Epithelial cell of esophagus (primary cell): ENCODE measurements around the gene USP17L20.
"Not testable (repeated sequence)": the region's sequence is repeated elsewhere in the genome, so short reads cannot be mapped to it uniquely, and the experiment has no call there.

Experiments used
- DNase-seq: peaks from one replicate; pipeline ENCODE4 v3.0.0; 2010; ENCODE audit warnings: low read depth
- H3K4me3 ChIP-seq: 2 replicates; pipeline ENCODE4 v1.5.1; 2011; ENCODE audit warnings: mild to moderate bottlenecking, low read length, control low read depth

The USP17L20 gene, protein sequence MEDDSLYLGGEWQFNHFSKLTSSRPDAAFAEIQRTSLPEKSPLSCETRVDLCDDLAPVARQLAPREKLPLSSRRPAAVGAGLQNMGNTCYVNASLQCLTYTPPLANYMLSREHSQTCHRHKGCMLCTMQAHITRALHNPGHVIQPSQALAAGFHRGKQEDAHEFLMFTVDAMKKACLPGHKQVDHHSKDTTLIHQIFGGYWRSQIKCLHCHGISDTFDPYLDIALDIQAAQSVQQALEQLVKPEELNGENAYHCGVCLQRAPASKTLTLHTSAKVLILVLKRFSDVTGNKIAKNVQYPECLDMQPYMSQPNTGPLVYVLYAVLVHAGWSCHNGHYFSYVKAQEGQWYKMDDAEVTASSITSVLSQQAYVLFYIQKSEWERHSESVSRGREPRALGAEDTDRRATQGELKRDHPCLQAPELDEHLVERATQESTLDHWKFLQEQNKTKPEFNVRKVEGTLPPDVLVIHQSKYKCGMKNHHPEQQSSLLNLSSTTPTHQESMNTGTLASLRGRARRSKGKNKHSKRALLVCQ

GRCh38 chr4:9257824-9258223 is at the start of gene USP17L20:
TSS of gene USP17L20 (plus strand) at chr4:9258124. CDS start at chr4:9258124, 0 bp downstream.
- DNase-seq, H3K4me3 ChIP-seq: not testable (repeated sequence)

DNA sequence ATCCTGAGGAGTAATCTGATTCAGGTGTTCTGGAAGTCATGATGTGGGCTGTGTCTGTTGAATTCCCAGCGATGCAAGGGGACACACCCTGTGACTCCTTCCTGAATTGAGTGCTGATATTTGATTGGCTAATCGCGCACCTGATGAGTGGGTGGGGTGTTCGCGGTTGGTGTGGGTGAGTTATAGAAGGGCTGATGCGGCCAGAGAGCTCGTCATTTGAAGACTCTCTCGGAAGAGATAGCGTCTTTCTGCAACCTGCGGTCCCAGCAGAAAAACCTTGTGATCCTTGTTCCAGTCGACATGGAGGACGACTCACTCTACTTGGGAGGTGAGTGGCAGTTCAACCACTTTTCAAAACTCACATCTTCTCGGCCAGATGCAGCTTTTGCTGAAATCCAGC is 47.6 kb upstream of the USP17L20 start, which contains the start of gene USP17L10:
USP17L10 (plus strand) TSS at position 301 of the 400 bp plus-strand sequence; CDS start at position 301, 0 bp downstream.
- not testable (repeated sequence) for DNase-seq, H3K4me3 ChIP-seq

DNA sequence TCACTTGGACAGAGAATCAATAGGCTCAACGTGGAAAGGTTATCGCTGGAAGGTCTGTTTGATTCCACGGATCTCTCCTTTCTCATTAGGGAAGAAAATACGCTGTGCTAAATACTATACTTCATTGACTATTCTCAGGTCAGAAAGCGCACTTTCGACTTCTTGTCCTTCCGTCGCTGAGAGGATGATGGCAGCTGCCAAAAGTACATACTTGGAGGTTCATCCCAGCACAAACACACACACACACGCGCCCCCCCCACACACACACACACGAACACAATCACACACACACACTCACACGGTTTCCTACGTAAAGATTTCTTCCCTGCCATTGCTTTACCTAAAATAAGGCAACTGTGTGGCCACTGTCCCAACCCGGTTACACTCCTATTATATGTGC is 43.2 kb upstream of the USP17L20 start:
- H3K4me3 ChIP-seq, DNase-seq: not testable (repeated sequence)

DNA sequence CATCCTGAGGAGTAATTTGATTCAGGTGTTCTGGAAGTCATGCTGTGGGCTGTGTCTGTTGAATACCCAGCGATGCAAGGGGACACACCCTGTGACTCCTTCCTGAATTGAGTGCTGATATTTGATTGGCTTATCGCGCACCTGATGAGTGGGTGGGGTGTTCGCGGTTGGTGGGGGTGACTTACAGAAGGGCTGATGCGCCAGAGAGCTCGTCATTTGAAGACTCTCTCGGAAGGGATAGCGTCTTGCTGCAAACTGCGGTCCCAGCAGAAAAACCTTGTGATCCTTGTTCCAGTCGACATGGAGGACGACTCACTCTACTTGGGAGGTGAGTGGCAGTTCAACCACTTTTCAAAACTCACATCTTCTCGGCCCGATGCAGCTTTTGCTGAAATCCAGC is 42.8 kb upstream of the USP17L20 start, which contains the start of gene USP17L11:
USP17L11 (plus strand) TSS at position 301 of the 400 bp plus-strand sequence; CDS start at position 301, 0 bp downstream.
- H3K4me3 ChIP-seq, DNase-seq: not testable (repeated sequence)

DNA sequence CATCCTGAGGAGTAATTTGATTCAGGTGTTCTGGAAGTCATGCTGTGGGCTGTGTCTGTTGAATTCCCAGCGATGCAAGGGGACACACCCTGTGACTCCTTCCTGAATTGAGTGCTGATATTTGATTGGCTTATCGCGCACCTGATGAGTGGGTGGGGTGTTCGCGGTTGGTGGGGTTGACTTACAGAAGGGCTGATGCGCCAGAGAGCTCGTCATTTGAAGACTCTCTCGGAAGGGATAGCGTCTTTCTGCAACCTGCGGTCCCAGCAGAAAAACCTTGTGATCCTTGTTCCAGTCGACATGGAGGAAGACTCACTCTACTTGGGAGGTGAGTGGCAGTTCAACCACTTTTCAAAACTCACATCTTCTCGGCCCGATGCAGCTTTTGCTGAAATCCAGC is 38.1 kb upstream of the USP17L20 start, which contains the start of gene USP17L12:
USP17L12 (plus strand) TSS at position 301 of the 400 bp plus-strand sequence; CDS start at position 301, 0 bp downstream.
- DNase-seq, H3K4me3 ChIP-seq: not testable (repeated sequence)

- H3K4me3 ChIP-seq, DNase-seq: not testable (repeated sequence)
Measured at GRCh38 chr4:9224596-9224995, 33.3 kb upstream of the USP17L20 start, which contains the start of gene USP17L13. TSS of gene USP17L13 (plus strand) at chr4:9224896. CDS start at chr4:9224896, 0 bp downstream.

- DNase-seq, H3K4me3 ChIP-seq: not testable (repeated sequence)
Measured at GRCh38 chr4:9230249-9230648, 27.7 kb upstream of the USP17L20 start.

GRCh38 chr4:9234085-9234484 is 23.8 kb upstream of the USP17L20 start, which contains the start of gene USP17L15:
TSS of gene USP17L15 (plus strand) at chr4:9234385. CDS start at chr4:9234385, 0 bp downstream.
- DNase-seq, result not testable (repeated sequence)

GRCh38 chr4:9238461-9238860 is 19.5 kb upstream of the USP17L20 start:
- not testable (repeated sequence) for DNase-seq

More at GRCh38 chr4:9234085-9234484, 23.8 kb upstream of the USP17L20 start, which contains the start of gene USP17L15:
- not testable (repeated sequence) for H3K4me3 ChIP-seq

GRCh38 chr4:9243579-9243978 is 14.3 kb upstream of the USP17L20 start, which contains the start of gene USP17L17:
TSS of gene USP17L17 (plus strand) at chr4:9243879. CDS start at chr4:9243879, 0 bp downstream.
- DNase-seq, H3K4me3 ChIP-seq: not testable (repeated sequence)

More at GRCh38 chr4:9238461-9238860, 19.5 kb upstream of the USP17L20 start:
- not testable (repeated sequence) for H3K4me3 ChIP-seq

DNA sequence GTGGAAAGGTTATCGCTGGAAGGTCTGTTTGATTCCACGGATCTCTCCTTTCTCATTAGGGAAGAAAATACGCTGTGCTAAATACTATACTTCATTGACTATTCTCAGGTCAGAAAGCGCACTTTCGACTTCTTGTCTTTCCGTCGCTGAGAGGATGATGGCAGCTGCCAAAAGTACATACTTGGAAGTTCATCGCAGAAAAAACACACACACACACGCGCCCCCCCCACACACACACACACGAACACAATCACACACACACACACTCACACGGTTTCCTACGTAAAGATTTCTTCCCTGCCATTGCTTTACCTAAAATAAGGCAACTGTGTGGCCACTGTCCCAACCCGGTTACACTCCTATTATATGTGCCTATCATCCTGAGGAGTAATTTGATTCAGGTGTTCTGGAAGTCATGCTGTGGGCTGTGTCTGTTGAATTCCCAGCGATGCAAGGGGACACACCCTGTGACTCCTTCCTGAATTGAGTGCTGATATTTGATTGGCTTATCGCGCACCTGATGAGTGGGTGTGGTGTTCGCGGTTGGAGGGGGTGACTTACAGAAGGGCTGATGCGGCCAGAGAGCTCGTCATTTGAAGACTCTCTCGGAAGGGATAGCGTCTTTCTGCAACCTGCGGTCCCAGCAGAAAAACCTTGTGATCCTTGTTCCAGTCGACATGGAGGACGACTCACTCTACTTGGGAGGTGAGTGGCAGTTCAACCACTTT is 9.8 kb upstream of the USP17L20 start, which contains the start of gene USP17L18:
USP17L18 (plus strand) TSS at position 678 of the 728 bp plus-strand sequence; CDS start at position 678, 0 bp downstream.
- not testable (repeated sequence) for H3K4me3 ChIP-seq
- DNase-seq, result peak; percentile 0

DNA sequence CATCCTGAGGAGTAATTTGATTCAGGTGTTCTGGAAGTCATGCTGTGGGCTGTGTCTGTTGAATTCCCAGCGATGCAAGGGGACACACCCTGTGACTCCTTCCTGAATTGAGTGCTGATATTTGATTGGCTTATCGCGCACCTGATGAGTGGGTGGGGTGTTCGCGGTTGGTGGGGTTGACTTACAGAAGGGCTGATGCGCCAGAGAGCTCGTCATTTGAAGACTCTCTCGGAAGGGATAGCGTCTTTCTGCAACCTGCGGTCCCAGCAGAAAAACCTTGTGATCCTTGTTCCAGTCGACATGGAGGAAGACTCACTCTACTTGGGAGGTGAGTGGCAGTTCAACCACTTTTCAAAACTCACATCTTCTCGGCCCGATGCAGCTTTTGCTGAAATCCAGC is 4.8 kb upstream of the USP17L20 start, which contains the start of gene USP17L19:
USP17L19 (plus strand) TSS at position 301 of the 400 bp plus-strand sequence; CDS start at position 301, 0 bp downstream.
- DNase-seq, H3K4me3 ChIP-seq: not testable (repeated sequence)

DNA sequence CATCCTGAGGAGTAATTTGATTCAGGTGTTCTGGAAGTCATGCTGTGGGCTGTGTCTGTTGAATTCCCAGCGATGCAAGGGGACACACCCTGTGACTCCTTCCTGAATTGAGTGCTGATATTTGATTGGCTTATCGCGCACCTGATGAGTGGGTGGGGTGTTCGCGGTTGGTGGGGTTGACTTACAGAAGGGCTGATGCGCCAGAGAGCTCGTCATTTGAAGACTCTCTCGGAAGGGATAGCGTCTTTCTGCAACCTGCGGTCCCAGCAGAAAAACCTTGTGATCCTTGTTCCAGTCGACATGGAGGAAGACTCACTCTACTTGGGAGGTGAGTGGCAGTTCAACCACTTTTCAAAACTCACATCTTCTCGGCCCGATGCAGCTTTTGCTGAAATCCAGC is 4.6 kb downstream of the USP17L20 start, which contains the start of gene USP17L21:
USP17L21 (plus strand) TSS at position 301 of the 400 bp plus-strand sequence; CDS start at position 301, 0 bp downstream.
- not testable (repeated sequence) for H3K4me3 ChIP-seq

GRCh38 chr4:9267319-9267718 is 9.4 kb downstream of the USP17L20 start, which contains the start of gene USP17L22:
TSS of gene USP17L22 (plus strand) at chr4:9267619. CDS start at chr4:9267619, 0 bp downstream.
- DNase-seq, H3K4me3 ChIP-seq: not testable (repeated sequence)

More for the DNA sequence above, 4.6 kb downstream of the USP17L20 start, which contains the start of gene USP17L21:
- DNase-seq, result not testable (repeated sequence)

- H3K4me3 ChIP-seq, DNase-seq: not testable (repeated sequence)
Measured at GRCh38 chr4:9271719-9272118, 13.8 kb downstream of the USP17L20 start.
